Measurements from ENCODE around the gene TLCD3A.

GRCh38 chr17:728911-729310 is 3.5 kb upstream of the TLCD3A start:
- no peak for TF ChIP-seq IRF3 (IDR thresholded peaks at IDR 0.05; ENCODE audit: low read depth, low read length)
- no peak for TF ChIP-seq CTCF (IDR thresholded peaks at IDR 0.05)
- TF ChIP-seq NFIC (IDR thresholded peaks at IDR 0.05; ENCODE audit: borderline replicate concordance): no peak
- TF ChIP-seq GABPA (IDR thresholded peaks at IDR 0.05; ENCODE audit: low read depth): no peak
- no peak for TF ChIP-seq TCF12 (IDR thresholded peaks at IDR 0.05)
- TF ChIP-seq RCOR1 (IDR thresholded peaks at IDR 0.05; ENCODE audit: low read length): no peak
- TF ChIP-seq PBX3 (IDR thresholded peaks at IDR 0.05): no peak
- TF ChIP-seq SIN3A (IDR thresholded peaks at IDR 0.05; ENCODE audit: borderline replicate concordance, low read depth, low read length): no peak
- no peak for TF ChIP-seq ELF1 (IDR thresholded peaks at IDR 0.05)
- no peak for TF ChIP-seq EP300 (IDR thresholded peaks at IDR 0.05; ENCODE audit: borderline replicate concordance in 1 of 2, low read depth in 1 of 2, low read length in 1 of 2)
- TF ChIP-seq RFX5 (IDR thresholded peaks at IDR 0.05; ENCODE audit: low read length): no peak
- TF ChIP-seq USF1 (IDR thresholded peaks at IDR 0.05; ENCODE audit: borderline replicate concordance, low read depth): no peak
